GM21786 (cell line): Measurements from ENCODE around the gene RAP1GAP.

Experiments
- ATAC-seq: cut with Tn5 transposase; IDR thresholded peaks from one replicate; pipeline ENCODE4 v1.9.1; 2021; ENCODE audit not compliant: unreplicated experiment

Gene RAP1GAP

DNA sequence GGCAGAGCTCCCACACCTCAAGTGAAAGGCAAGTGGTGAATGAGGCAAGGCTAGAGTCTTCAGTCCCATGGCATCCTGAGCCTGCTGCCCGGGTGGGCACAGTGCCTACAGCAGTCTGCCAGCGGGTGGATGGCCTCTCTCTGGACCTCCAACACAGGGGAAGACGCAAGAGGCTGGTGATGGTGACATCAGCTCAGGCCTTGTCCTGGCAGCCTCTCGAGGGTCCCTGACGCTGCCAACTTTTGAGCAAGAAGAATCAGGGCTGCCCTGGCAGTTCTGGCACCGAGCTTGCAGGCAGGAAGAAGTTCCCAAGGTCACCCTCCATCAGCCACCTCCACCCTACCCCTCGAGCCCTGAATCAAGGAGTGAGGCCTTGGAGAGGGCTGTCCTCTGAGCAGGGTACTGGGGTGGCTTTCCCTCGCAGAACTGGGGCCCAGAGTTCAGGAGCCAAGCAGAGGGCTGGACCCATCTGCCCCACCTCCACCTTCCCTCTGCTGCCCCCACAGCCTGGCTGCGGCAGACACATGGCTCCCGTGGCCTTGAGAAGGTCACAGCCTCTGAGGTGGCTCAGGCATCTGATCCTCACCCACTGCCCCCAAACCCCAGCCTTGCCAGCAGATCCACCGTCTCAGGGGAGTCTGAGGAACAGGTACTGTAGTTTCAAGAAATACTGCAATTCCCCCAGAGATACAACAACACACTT lies 5.8 kb downstream of the RAP1GAP start:
- ATAC-seq, result no peak

DNA sequence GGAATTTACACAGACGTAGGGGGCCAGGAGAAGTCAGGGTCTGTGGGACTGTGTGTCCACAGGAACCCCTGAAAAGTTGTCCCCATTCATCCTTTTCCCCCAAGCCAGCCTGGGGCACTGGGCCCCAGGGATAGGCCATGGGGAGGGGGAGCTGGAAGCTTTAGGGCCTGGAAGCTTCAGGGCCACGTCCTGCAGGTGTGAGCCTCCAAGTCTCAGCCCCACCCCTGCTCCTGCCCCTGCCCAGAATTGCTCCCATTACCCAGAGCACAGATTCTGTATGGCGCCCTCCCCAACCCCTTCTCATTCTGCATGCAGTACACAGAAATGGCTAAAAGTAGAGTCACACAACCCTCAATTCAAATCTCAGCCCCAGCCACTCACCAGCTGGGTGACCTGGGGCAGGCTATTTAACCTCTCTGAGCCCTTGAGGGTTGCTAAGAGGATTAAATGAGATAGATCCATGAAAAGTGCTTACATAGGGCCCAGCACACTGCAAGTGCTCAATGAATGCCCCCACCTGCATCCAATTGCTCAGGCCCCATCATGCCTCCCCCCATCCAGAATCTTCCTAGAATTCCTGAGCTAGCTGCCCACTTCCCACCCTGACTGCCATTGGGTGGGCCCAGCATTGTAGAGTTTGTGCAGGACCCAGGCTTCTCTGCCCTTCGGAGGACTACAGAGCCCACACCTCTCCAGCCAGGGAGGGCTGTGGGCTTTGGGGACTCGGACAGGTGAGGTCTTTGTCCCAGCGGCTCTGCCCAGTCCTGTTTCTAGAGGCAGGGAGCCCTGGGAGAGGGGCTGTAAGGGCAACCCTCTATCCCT lies 6.5 kb downstream of the RAP1GAP start:
- no peak for ATAC-seq

DNA sequence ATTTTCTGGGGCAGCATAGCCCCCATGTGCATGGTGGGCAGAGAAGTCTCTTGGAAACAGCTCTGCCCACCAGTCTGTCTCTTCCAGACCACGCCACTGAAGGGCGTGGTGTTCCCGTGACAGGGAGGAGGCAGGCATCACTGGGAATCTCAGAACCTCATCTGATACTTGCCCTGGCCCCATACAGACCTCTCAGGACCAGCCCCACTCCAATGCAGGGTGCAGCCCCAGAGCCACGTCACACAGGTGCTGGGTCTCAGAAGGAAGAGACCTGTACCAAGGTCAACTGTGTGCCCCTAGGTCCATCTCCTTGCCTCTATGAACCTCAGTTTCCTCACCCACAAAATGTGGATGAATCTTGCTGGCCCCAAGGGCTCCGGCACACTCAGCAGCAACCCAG lies 7.3 kb downstream of the RAP1GAP start:
- ATAC-seq, result no peak

DNA sequence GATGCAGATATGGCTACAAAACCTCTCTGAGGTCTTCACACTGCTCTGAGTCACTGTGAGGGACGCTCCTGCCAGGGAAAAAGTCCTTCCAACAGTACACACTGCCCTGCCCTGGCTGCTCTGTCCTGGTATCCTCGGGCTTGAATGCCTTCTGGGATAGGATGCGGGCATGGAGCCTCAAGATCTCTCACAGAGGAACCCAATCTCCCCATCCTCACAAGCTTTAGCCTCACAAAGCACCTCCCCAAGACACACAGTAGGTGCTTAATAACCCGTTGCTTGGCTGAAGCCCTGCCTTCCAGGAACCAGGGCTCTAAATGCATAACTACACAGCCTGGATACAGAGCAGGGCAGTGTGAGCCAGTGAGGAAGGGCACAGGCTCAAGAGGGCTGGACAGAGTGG lies 9.2 kb downstream of the RAP1GAP start:
- no peak for ATAC-seq

DNA sequence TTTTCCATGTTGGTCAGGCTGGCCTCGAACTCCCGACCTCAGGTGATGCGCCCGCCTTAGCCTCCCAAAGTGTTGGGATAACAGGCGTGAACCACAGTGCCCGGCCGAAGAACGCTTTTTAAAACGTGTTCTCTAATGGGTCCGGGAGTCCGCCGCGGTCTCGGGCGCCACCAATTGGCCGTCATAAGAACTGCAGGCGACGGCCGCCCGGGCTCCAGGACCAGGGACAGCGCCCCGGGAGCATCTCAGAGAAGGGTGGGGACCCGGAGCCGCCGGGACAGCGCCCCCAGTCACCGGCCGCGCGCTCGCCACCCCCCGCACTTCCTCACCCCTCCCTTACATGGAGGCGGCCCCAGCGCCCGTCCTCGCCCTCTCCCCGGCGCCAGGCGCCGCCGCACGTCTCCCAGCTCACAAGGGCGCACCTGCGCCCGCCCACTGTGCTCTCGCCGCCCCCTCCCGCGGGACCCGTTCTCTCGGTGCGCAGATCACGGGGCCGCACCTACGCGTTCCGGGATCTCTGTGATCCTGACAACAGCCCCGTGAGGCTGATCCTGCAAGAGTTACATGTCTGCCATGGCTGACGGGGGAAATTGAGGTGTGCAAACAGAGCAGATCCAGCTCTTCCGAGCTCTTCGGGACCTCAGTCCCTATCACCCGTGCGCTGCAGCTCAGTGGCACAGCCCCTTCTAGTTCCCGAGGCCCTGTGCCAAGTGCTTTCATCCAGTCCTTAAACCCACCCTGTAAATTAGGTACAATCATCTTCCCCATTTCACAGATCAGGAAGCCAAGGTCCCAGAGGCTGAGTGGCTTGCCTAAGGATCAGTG lies 9.8 kb downstream of the RAP1GAP start:
- ATAC-seq, result no peak

DNA sequence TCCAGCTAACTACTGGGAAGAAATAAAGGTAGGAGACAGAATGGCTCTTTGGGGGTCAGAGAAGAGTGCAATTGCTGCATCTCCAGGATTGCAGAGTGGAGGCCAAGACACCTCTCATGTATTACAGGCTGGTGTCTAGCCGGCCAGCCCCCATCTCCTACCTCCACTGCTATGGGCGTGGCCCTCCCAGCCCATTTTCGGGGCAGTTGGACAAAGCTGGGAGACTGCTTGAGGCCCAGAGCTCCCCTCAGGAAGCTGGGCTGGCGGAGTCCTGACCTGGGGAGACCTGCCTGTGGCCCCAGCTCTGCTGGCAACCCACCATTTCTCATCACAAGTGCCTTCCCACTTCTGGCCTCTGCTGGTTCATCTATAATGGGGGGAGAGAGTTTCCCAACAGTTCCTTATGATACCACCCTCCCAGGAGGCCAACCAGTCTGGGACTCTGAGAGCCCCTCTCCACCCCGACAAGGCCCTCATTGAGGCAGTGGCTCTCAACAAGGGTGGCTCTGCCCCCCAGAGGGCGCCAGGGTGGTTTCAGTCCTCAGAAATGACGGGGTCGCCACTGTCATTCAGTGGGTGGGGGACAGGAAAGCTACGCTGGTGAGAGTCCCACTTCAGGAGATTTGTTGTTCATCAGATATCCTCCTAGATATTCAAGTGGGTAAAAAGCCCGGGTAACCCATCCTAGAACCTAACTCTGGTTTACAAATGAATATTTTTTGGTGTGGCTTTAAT lies 11.5 kb downstream of the RAP1GAP start:
- ATAC-seq, result no peak

DNA sequence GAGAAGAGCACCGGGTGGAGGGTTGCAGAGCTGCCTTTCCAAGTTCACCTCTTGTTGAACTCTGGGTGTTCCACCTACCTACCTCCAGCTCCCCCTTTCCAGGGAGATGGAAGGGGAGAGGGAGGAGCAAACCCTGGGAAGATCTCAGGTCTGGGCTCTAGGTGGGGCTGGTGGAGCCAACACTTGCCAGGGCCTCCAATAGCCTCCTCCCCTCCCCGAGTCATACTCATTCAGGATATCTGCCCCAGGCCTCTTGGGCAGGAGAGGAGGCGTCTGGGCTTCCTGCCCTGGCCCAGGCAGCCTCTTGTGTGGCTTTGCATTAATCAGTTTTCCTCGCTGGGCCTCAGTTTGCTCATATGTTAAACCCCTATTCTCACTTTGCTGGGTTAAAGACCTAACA lies 13.4 kb downstream of the RAP1GAP start:
- no peak for ATAC-seq

DNA sequence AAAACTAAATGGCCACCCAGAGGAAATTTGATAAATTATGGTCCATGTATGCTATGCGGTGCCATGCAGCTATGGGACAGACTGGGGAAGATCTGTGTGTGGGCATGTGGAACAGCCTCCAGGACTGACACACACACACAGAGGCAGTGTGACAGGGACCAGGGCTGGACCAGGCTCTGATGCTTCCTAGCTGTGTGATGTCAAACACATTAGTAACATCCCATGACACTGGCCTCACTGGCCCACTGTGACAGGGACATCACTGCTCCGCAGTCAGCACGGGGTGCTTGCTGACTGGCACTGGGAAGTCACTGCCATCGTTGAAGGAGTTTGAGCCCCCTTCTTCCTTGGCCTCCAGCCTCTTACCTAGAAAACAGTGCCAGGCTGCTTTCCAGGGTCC lies 13.9 kb downstream of the RAP1GAP start:
- ATAC-seq, result no peak

DNA sequence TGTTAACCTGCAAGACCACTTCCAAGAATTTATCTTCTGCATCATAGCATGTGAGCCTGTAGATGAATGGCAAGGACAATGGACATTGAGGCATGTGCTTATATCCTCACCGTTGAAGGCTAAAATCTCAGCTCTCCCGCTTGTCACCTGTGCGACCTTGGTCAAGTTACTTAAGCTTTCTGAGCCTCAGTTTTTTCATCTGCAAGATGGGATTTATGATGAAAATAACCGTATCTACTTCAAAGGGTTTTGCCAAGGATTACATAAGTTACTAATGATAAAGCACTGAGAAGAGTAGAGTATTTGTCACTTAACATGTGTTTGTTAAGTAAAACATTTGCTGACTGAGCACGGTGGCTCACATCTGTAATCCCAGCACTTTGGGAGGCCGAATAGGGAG lies 14.9 kb downstream of the RAP1GAP start:
- ATAC-seq, result no peak

DNA sequence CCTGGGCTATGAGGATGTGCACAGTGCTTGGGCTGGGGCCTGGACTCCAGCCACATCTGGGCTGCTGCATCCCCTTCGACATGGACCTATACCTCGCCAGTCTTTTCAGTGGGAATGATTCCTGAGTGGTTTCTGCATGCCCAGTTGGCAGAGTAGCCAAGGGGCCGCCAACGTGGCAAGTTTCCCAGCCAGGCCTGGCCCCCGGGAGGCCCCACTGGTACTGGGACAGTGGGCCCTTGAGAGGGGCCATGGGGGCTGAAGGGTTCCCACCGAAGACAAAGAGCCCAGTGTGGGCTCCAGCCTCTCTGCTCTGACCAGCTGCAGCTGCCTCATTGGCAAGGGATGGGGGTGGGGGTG lies 15.4 kb downstream of the RAP1GAP start:
- no peak for ATAC-seq

DNA sequence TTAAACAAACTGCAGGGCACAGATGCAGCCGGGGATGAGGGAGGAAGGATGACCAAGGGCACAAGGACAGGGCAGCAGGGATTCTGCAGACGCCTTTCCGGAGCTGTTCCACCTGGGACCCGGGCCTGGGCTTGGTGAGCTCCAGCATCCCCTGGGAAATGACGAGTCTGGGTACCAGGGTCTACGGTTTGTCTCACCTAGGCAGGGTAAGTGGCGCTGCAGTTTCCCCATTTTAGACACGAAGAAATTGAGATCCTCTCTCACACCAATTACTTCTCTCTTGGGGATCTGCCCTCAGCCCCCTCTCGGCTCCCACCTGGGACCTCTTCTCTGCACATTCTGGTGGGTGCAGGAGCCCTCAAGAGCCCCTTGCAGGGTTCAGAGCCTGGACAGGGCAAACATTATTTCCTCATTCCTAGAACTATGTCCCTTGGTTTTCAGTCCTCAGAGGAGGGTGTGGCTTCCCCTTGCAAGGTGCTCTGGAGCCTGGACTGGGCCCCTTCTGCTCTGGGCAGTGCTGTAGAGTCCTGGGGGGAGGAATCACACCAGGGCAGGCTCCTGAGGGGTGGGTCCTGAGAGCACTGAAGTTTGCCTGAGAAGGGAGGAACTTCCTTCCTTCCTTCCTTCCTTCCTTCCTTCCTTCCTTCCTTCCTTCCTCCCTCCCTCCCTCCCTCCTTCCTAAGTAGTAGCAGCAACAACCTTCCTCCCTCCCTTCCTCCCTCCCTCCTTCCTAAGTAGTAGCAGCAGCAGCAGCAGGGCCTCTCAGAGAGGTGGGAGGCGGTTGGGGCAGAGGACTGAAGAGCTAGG lies 16.0 kb downstream of the RAP1GAP start:
- no peak for ATAC-seq

DNA sequence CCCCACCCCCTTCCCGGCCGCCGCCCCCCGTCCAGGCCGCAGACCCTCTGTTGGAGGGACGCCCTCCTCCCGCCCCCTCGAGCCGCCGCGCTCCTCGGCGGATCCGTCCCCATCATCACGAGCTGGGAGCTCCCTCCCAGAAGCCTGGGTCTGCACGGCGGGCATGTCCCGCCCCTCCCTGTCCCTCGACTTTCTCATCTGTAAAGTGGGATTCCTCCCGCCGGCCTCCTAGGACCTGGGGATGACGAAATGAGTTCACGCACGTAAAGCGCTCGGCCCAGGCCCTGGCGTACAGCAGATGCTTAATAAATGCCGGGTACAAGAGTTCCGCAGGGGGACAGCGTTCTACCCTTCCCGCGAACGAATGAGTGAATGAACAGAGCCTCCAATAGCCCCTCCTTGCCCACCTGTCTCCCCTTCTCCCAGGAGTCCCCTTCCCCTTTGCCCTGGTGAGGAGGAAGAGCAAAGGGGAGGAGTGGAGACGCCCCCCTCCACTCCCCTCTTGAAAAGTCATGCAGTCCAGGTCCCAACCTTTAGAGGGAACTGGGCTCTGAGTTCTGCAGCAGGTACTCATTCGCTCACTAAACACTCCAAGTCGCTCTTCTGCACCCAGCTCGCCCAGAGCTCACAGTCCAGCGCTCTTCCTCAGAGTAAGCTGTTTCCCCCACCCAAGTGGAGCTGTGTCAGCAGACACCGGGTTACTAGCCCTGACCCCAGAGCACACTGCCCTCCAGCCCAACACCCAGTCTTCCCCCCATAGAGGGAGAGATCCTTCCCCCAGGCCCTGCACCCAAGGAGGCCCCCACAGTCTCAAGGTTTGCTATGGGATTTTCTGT lies 16.8 kb downstream of the RAP1GAP start:
- no peak for ATAC-seq

DNA sequence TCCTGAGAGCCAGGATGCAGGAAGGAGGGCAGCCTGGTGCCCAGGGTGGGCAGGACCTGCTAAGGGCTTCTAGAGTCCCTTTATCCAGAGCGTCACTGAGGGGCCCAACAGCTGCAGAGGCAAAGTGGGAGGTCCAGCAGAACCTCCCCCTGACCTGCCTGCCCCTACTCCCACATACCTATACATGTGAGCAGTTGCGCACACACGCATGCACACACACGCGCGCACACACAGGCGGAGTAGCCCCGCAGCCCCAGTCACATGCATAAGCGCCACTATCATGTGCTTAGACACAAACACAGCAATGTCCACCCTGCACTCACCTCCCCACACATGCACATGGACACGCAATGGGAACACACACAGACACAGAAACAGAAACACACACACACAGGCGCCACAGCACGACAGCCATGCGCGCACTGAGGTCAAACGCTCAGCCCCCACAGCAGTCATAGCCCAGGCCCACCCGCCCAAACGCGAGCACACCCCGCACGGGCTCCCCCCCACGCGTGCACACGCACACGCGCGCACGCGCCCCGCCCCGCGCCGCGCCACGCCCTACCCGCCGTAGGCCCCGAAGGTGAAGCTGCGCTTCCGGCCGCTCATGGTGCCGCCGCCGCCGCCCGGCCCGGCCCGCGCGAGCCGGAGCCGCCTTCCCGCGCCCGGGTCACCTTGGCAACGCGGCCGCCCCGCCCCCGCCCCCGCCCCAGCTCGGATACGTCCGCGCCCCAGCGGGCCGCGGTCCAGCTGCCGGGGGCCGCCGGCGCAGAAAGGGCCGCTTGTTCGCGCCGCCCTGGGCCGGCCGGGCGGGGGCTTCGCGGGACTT lies 17.7 kb downstream of the RAP1GAP start:
- ATAC-seq, result no peak

DNA sequence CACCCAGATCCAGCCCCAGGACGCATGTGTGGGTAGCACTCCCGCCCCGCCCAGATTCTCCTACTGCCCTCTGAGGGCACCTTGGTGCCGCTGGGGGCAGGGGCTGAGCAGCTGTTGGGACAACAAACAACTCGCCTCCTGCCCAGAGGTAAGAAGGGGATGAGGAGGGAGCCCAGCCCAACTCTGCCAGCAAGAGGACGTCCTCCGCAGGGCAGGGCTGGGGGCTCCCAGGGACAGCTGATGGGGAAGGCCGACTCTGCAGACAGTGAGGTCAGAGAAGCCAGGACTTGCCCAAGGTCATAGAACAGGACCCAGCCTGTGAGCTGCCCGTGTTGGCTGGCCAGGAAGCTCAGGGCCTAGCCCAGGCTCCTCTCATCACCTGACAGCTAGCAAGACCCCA lies 18.8 kb downstream of the RAP1GAP start:
- no peak for ATAC-seq

DNA sequence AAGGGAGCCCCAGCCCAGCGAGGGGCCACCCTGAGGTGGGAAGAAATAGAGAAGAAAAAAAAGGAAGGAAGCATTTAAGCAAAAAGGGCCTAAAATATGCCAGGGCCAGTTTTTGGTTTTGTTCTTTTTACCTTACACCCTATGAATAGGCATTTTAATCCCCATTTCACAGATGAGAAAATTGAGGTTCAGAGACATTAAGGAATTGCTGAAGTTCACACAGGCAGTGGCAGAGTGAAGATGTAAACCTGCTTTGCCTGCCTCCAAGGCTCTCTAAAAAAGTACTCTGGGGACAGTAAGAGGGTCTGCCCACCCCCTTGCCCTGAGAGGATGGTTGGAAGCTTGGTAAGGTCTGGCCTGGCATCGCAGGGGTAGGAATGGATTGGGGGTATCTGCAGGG lies 19.8 kb downstream of the RAP1GAP start:
- ATAC-seq, result no peak

DNA sequence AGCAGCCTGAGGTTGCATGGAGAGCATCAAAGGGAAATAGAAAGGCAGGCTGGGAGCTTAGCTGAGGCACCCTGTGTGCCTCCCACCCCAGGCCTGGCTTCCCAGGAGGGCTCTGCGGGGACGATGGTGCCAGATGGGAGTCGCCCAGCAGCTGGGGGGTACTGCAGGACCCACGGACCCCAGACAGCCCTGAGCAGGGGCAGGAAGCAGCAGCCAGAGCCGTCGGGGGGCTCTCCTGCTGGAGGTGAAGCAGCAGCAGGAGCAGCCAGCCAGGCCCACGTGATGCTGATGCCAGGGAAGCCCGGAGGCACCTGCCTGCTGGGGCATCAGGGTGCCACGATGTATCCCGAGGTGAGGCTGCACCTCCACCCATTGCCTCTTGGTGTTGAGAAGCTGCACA lies 20.4 kb downstream of the RAP1GAP start:
- ATAC-seq, result no peak

DNA sequence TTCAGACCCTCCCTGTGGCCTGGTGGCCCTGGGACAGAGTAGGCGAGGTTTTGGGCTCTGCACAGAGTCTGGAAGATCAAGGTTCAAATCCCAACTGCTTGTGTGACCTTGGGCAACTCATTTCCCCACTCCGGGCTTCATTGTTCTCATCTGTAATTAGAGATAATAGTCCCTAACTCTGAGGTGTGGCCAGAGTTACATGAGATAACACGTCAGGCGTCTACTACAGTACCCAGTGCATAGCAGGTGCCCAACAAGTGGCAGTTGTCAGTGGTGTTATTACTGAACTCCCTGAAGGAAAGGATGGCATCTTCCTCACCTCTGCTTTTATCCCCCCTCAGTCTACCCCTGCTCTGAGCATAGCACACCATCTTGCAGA lies 20.8 kb downstream of the RAP1GAP start:
- ATAC-seq, result no peak

DNA sequence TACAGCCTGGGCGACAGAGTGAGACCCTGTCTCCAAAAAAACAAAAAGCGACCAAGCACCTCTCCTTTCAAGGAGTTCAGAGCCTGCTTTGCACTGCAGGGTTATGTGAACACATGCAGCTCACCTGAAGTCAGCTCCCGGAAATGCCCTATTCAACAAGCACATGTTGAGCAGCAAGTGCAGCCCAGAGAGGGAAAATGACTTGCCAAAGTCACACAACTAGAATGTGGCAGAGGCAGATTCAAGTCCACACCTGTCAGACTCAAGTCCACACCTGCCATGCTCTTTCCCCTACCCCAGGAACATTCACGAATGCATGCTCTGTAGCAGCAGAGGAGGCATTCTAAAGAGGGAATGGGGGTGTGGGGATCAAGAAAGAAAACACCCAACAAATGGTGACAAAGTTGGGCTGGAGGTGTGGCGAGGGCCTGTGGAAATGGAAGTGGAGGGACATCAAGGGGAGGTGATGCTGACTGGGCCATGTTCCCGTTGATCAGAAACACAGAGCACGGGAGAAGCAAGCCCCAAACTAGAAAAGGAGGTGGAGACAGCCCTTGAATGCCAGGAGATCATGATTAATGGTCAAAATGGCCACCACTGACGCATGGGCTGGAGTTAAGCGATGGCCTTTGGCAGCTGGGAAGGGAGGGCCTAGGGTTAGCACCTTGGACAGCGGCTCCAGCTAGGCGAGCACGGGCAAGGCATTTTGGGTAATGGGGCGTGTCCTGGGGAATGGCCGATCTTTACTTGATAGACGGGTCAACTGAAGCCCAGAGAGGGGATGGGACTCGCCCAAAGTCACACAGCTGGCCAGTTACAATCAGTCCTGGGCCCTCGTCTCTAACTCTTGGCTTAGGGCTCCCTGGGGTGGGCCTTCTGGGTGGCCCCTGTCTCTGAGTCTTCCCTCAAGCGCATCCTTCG lies 21.5 kb downstream of the RAP1GAP start:
- ATAC-seq, result no peak
